ENCODE measurements around the gene HOXC9. TPM values are rescaled to one million over a fixed set of nuclear protein-coding genes. Genes with fewer than 3 reads are reported as not detected.
A peak's percentile ranks its signal among the peaks of the same experiment; 100 is the strongest.

Gene HOXC9
- total and polyA plus RNA-seq, 2 of the 4 experiments (the other 2 are of a cell fraction), result 0.26 TPM; not detected in 1

DNA sequence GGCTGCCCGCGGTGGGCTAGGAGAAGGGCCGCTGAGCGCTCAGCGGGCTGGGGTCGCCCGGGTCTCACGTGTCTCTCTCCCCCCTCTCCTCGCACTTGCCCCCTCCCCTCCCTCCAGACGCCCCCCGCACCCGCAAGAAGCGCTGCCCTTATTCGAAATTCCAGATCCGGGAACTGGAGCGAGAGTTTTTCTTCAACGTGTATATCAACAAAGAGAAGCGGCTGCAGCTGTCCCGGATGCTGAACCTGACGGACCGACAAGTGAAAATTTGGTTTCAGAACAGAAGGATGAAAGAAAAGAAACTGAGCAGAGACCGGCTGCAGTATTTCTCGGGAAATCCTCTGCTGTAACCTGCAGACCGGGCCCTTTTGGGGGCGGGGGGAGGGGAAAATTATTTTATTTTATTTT, 24.9 kb upstream of the HOXC9 start:
- peak overlapping the region; percentile 50; the same call in 1 of the 2 replicates for H3K4me2 ChIP-seq (ENCODE audit: low read depth, low read length)

More for the DNA sequence above, 24.9 kb upstream of the HOXC9 start:
- intact Hi-C loops (cut with micrococcal nuclease) (no loop called here), in situ Hi-C loops (cut with MboI; ENCODE audit: low sequenced_read_pairs) (no loop called here), dilution Hi-C loops (cut with HindIII; ENCODE audit: low sequenced_read_pairs, unreplicated experiment) (no loop called here)
- Histone ChIP-seq H3K18ac (ENCODE audit: low read depth, low read length) (no peak overlapping the region), H4K91ac (ENCODE audit: insufficient read depth, low read depth, low read length) (no peak overlapping the region), H3K9me3 (ENCODE audit: control insufficient read depth, insufficient read depth, low read length) (peaks cover 15% of the 10 kb centered on the region), H3K9ac (ENCODE audit: low read depth, low read length) (no peak overlapping the region), H2BK20ac (ENCODE audit: low read depth, low read length) (no peak overlapping the region), H3K27ac (ENCODE audit: insufficient read depth, low read length) (no peak overlapping the region), H3K4me3 (ENCODE audit: insufficient read depth, low read depth, low read length) (no peak overlapping the region), H4K20me1 (ENCODE audit: insufficient read depth, low read length) (peaks cover 2% of the 10 kb centered on the region; the same call in 1 of the 2 replicates), H3K79me1 (ENCODE audit: low read depth in 1 of 2, low read length in 2 of 2) (no peaks in the 10 kb centered on the region), H3K23ac (ENCODE audit: low read depth, low read length) (no peak overlapping the region), H3K4ac (ENCODE audit: low read depth, low read length) (no peak overlapping the region), H4K8ac (ENCODE audit: low read depth in 2 of 2, low read length in 2 of 2) (no peak overlapping the region), H4K5ac (ENCODE audit: low read depth, low read length) (no peak overlapping the region), H2BK15ac (ENCODE audit: low read depth, low read length) (no peak overlapping the region), H3K14ac (replicated peaks; ENCODE audit: low read depth, low read length) (no peak overlapping the region), H2AFZ (replicated peaks; ENCODE audit: low read length, poor library complexity) (no peak overlapping the region), H3K56ac (ENCODE audit: extremely low read depth, insufficient read depth, low read length) (no peak overlapping the region), H3K36me3 (ENCODE audit: control insufficient read depth, insufficient read depth, low read length) (no peaks in the 10 kb centered on the region), H2BK120ac (ENCODE audit: low read depth, low read length) (no peak overlapping the region), H3K9me1 (ENCODE audit: insufficient read depth, low read length) (no peaks in the 10 kb centered on the region), H2BK5ac (ENCODE audit: low read depth, low read length, poor library complexity, severe bottlenecking) (no peak overlapping the region), H3K27me3 (ENCODE audit: control insufficient read depth, insufficient read depth, low read length) (peaks cover 97% of the 10 kb centered on the region), H2AK5ac (ENCODE audit: low read depth, low read length) (no peak overlapping the region), H3K4me1 (ENCODE audit: control insufficient read depth, insufficient read depth, low read length) (peaks cover 2% of the 10 kb centered on the region; the same call in 1 of the 2 replicates), H2AK9ac (replicated peaks; ENCODE audit: low read depth, low read length, poor library complexity) (no peak overlapping the region)
- DNase-seq (no peak), ATAC-seq (ENCODE audit: low read depth) (no peak)
- BruUV-seq (replicated peaks), result no TSS peak
- CTCF ChIA-PET, result no interaction called here
- TF ChIP-seq, protein P1, sequence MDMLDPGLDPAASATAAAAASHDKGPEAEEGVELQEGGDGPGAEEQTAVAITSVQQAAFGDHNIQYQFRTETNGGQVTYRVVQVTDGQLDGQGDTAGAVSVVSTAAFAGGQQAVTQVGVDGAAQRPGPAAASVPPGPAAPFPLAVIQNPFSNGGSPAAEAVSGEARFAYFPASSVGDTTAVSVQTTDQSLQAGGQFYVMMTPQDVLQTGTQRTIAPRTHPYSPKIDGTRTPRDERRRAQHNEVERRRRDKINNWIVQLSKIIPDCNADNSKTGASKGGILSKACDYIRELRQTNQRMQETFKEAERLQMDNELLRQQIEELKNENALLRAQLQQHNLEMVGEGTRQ (IDR thresholded peaks at IDR 0.05; ENCODE audit: low read depth, low read length), result no peak
- TF ChIP-seq MXI1 (IDR thresholded peaks at IDR 0.05; ENCODE audit: borderline replicate concordance, low read depth, low read length), result no peak
- no peak for TF ChIP-seq RCOR1 (IDR thresholded peaks at IDR 0.05; ENCODE audit: insufficient replicate concordance, low read length)
- no peak for TF ChIP-seq RFX5 (IDR thresholded peaks at IDR 0.05; ENCODE audit: low read depth, low read length)
- TF ChIP-seq MAFK (IDR thresholded peaks at IDR 0.05; ENCODE audit: low read depth, low read length), result no peak
- no peak for TF ChIP-seq NFE2L2 (IDR thresholded peaks at IDR 0.05; ENCODE audit: low read depth, low read length)
- TF ChIP-seq, protein P2, sequence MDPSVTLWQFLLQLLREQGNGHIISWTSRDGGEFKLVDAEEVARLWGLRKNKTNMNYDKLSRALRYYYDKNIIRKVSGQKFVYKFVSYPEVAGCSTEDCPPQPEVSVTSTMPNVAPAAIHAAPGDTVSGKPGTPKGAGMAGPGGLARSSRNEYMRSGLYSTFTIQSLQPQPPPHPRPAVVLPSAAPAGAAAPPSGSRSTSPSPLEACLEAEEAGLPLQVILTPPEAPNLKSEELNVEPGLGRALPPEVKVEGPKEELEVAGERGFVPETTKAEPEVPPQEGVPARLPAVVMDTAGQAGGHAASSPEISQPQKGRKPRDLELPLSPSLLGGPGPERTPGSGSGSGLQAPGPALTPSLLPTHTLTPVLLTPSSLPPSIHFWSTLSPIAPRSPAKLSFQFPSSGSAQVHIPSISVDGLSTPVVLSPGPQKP (IDR thresholded peaks at IDR 0.05; ENCODE audit: borderline replicate concordance, low read depth, low read length), result no peak
- no peak for TF ChIP-seq BHLHE40 (IDR thresholded peaks at IDR 0.05; ENCODE audit: low read depth, low read length)
- TF ChIP-seq POLR2A (IDR thresholded peaks at IDR 0.05; ENCODE audit: low read depth, low read length), result no peak
- WGBS, 2 experiments (ENCODE audit: extremely low coverage in 2 of 2, insufficient read length in 1 of 2), result 4% methylated on average over 8 of the region's 25 CpGs; no CpG with 5 or more reads in 1 of the 2 experiments
- POLR2A ChIA-PET (ENCODE audit: unreplicated experiment), result no interaction called here
